PC-3 (cell line): ENCODE data around the gene GFPT2. TPM values are rescaled to one million over a fixed set of nuclear protein-coding genes. Genes with fewer than 3 reads are reported as not detected.

Experiments
- ATAC-seq: fragments of 200-7000 bp; cut with Tn5 transposase; 2 replicates; pipeline ENCODE4 v1.9.1; 2020; ENCODE audit warnings: mild to moderate bottlenecking, moderate library complexity
- BruUV-seq: library from RNA; stranded (reverse); fragments of 400-500 nt; replicated peaks from 2 replicates; lab custom pipeline; 2021; lab: Mats Ljungman, UMichigan
- CTCF ChIA-PET: fragments of 300-600 bp; sonication (Branson Sonifier 250); formaldehyde crosslinking; loops from one replicate; lab custom pipeline; 2022; ENCODE audit warnings: antibody characterized with exemption; lab: Charles Lee
- POLR2A ChIA-PET: fragments of 300-600 bp; sonication (Branson Sonifier 250); formaldehyde crosslinking; loops from one replicate; lab custom pipeline; 2022; ENCODE audit warnings: antibody characterized with exemption; ENCODE audit not compliant: unreplicated experiment; lab: Charles Lee
- DNase-seq: peaks from one replicate; pipeline ENCODE4 v3.0.0-alpha.2; 2015
- H2AFZ ChIP-seq: fragments of 300-600 bp; sonication (generic); 2 replicates; pipeline ENCODE4 v1.6.0; 2016; ENCODE audit warnings: antibody characterized with exemption, low read length
- H3F3A ChIP-seq: fragments of 300-600 bp; sonication (generic); one replicate; pipeline ENCODE4 v1.6.0; 2017; ENCODE audit warnings: antibody characterized with exemption, low read length, control low read depth, mild to moderate bottlenecking; ENCODE audit not compliant: unreplicated experiment
- H3K27ac ChIP-seq: fragments of 300-600 bp; sonication (generic); 2 replicates; pipeline ENCODE4 v1.5.1; 2016; ENCODE audit warnings: mild to moderate bottlenecking, low read length
- H3K27me3 ChIP-seq: fragments of 300-600 bp; sonication (generic); 2 replicates; pipeline ENCODE4 v1.6.1; 2016; ENCODE audit warnings: low read length, mixed read lengths
- H3K36me3 ChIP-seq: fragments of 300-600 bp; sonication (generic); 2 replicates; pipeline ENCODE4 v1.6.1; 2016; ENCODE audit warnings: low read depth, mixed run types, low read length, mixed read lengths
- H3K4me1 ChIP-seq: fragments of 300-600 bp; sonication (generic); 2 replicates; pipeline ENCODE4 v1.5.1; 2016; ENCODE audit warnings: low read length; ENCODE audit not compliant: insufficient read depth
- H3K4me2 ChIP-seq: fragments of 300-600 bp; sonication (generic); 2 replicates; pipeline ENCODE4 v1.6.0; 2016; ENCODE audit warnings: low read length
- H3K4me3 ChIP-seq: fragments of 300-600 bp; sonication (generic); 2 replicates; pipeline ENCODE4 v1.5.1; 2016; ENCODE audit warnings: mild to moderate bottlenecking, low read length, mixed read lengths
- H3K79me2 ChIP-seq: fragments of 300-600 bp; sonication (generic); 2 replicates; pipeline ENCODE4 v1.6.1; 2017; ENCODE audit warnings: low read length, mixed read lengths
- H3K9ac ChIP-seq: fragments of 300-600 bp; sonication (generic); 2 replicates; pipeline ENCODE4 v1.6.0; 2016; ENCODE audit warnings: mild to moderate bottlenecking, low read length
- H3K9me2 ChIP-seq: fragments of 300-600 bp; sonication (generic); replicated peaks from 2 replicates; pipeline ENCODE4 v1.6.1; 2016; ENCODE audit warnings: mixed run types, low read length, mixed read lengths
- H3K9me3 ChIP-seq: fragments of 300-600 bp; sonication (generic); 2 replicates; pipeline ENCODE4 v1.6.1; 2016; ENCODE audit warnings: low read length, mixed read lengths
- H4K20me1 ChIP-seq: fragments of 300-600 bp; sonication (generic); 2 replicates; pipeline ENCODE4 v1.6.1; 2016; ENCODE audit warnings: low read length, mixed read lengths
- CTCF ChIP-seq: fragments of 300-600 bp; sonication (generic); conservative IDR thresholded peaks from 2 replicates; pipeline ENCODE4 v1.5.1; 2017; ENCODE audit warnings: antibody characterized with exemption, low read depth, mild to moderate bottlenecking, low read length
- EZH2 ChIP-seq: fragments of 300-600 bp; sonication (generic); IDR thresholded peaks from one replicate; pipeline ENCODE4 v1.6.1; 2017; ENCODE audit warnings: antibody characterized with exemption, mild to moderate bottlenecking, low read length; ENCODE audit not compliant: unreplicated experiment
- EZH2phosphoT487 ChIP-seq: fragments of 300-600 bp; sonication (generic); IDR thresholded peaks from 2 replicates; pipeline ENCODE4 v1.6.1; 2018; ENCODE audit warnings: mild to moderate bottlenecking, antibody characterized with exemption, low read length, borderline replicate concordance
- intact Hi-C: fragments of 100-400 bp; cut with micrococcal nuclease; formaldehyde crosslinking; loops from 2 replicates; pipeline ENCODE4 v1.9.0; 2023
- total RNA-seq: library from RNA; depleted of rRNA; stranded (reverse); fragments of >200 nt; gene quantifications from 2 replicates; pipeline ENCODE4 v1.2.3, GENCODE V29; 2014

Gene GFPT2
- total RNA-seq, 1 experiment from 2014 or later: 2.2 TPM

- no peak overlapping the region for H3K4me3 ChIP-seq
- no peak overlapping the region for H2AFZ ChIP-seq
- peaks cover 34% of the 10 kb centered on the region for H3K4me1 ChIP-seq
- H3K27ac ChIP-seq: no peak overlapping the region
- H3K9me2 ChIP-seq: no peaks in the 10 kb centered on the region
- ChIA-PET CTCF (interaction anchor here (0.6 to 1.3 kb wide), 5 partner anchors 10 to 102 kb away, joined by 3 to 23 read pairs (median 4); no protein-coding TSS in a partner anchor), POLR2A (no interaction called here)
- H3K4me2 ChIP-seq: no peak overlapping the region
- peak; percentile 76 for TF ChIP-seq CTCF
- no peak for TF ChIP-seq EZH2
- TF ChIP-seq EZH2phosphoT487: no peak
- H3K9me3 ChIP-seq: no peaks in the 10 kb centered on the region
- no peaks in the 10 kb centered on the region for H3K27me3 ChIP-seq
- DNase-seq (peak; percentile 85), ATAC-seq (peak; percentile 41)
- no peaks in the 10 kb centered on the region for H3K79me2 ChIP-seq
- intact Hi-C loops: no loop called here
- H4K20me1 ChIP-seq: no peaks in the 10 kb centered on the region
- peaks cover 3% of the 10 kb centered on the region for H3F3A ChIP-seq
- BruUV-seq: no TSS peak
- no peak overlapping the region for H3K9ac ChIP-seq
- H3K36me3 ChIP-seq: no peaks in the 10 kb centered on the region
Measured at GRCh38 chr5:180328296-180329137, 24.6 kb downstream of the GFPT2 start.

DNA sequence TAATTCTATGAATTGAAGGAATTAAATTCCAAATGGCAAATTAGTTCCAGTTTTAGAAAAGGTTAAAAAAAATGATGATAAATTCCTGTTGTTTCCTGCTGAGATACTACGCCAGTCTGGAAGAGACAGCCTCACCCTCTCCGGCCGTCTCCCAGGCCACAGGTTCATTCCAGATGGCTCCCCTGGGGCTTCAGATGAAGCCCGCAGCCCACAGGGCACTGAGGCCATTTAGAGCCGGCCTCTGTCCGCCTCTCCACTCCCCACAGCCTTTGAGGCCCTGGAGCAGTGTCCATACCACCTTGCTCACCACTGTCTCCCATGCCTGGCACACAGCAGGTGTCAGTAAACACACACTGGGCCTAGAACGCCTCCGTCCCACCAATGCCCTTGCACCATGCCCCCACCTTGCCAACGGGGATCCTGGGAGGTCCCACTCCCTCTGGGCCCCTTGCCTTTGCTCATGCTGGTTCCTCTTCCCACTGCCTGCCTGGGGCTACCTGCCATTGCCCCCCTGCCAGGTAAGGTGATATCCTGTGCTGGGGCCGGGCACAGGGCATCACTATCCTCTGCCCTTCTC is 26.1 kb downstream of the GFPT2 start:
- Histone ChIP-seq H3K9me3 (no peaks in the 10 kb centered on the region), H3K27ac (no peak overlapping the region), H3K9me2 (no peaks in the 10 kb centered on the region), H3K36me3 (no peaks in the 10 kb centered on the region), H3K27me3 (no peaks in the 10 kb centered on the region), H4K20me1 (no peaks in the 10 kb centered on the region), H3K4me1 (peaks cover 22% of the 10 kb centered on the region), H3K4me2 (no peak overlapping the region), H2AFZ (no peak overlapping the region), H3K79me2 (no peaks in the 10 kb centered on the region), H3K4me3 (no peak overlapping the region), H3K9ac (no peak overlapping the region), H3F3A (peaks cover 3% of the 10 kb centered on the region)
- ATAC-seq (no peak), DNase-seq (no peak)
- intact Hi-C loops: no loop called here
- no TSS peak for BruUV-seq
- ChIA-PET CTCF (no interaction called here), POLR2A (no interaction called here)
- TF ChIP-seq CTCF (no peak), EZH2 (no peak), EZH2phosphoT487 (no peak)

DNA sequence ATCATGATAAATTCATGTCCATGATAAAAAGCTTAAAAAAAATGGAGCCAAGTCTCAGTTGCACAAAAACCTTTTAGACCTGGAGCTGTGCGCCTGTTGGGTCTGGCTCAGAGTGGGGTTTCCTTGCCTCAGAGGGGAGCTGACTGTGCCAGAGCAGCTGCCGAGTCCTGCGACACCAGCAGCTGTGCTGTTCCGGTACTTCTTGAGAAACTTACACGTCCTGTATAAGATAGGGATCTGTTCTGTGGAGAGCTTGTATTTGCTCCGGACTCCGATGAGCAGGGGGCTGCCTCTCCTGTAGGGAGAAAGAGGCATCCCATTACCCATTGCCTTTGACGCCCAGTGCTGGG is 28.6 kb downstream of the GFPT2 start:
- no peak overlapping the region for H3K4me2 ChIP-seq
- no peaks in the 10 kb centered on the region for H3K36me3 ChIP-seq
- CTCF ChIA-PET: no interaction called here
- no peak overlapping the region for H3K9ac ChIP-seq
- intact Hi-C loops: no loop called here
- H3K27ac ChIP-seq: no peak overlapping the region
- no peaks in the 10 kb centered on the region for H3F3A ChIP-seq
- no peaks in the 10 kb centered on the region for H3K79me2 ChIP-seq
- no peaks in the 10 kb centered on the region for H4K20me1 ChIP-seq
- H3K9me3 ChIP-seq: no peaks in the 10 kb centered on the region
- ATAC-seq (no peak), DNase-seq (no peak)
- no peak overlapping the region for H2AFZ ChIP-seq
- no peaks in the 10 kb centered on the region for H3K27me3 ChIP-seq
- no peaks in the 10 kb centered on the region for H3K9me2 ChIP-seq
- peaks cover 2% of the 10 kb centered on the region; the same call in 1 of the 2 replicates for H3K4me1 ChIP-seq
- no peak overlapping the region for H3K4me3 ChIP-seq
- POLR2A ChIA-PET: no interaction called here
- no TSS peak for BruUV-seq
- TF ChIP-seq EZH2phosphoT487 (no peak), CTCF (no peak), EZH2 (no peak)
